ENCODE results near the gene ZNF630.
"Not testable (repeated sequence)": the region's sequence is repeated elsewhere in the genome, so short reads cannot be mapped to it uniquely, and the experiment has no call there.

The ZNF630 gene

DNA sequence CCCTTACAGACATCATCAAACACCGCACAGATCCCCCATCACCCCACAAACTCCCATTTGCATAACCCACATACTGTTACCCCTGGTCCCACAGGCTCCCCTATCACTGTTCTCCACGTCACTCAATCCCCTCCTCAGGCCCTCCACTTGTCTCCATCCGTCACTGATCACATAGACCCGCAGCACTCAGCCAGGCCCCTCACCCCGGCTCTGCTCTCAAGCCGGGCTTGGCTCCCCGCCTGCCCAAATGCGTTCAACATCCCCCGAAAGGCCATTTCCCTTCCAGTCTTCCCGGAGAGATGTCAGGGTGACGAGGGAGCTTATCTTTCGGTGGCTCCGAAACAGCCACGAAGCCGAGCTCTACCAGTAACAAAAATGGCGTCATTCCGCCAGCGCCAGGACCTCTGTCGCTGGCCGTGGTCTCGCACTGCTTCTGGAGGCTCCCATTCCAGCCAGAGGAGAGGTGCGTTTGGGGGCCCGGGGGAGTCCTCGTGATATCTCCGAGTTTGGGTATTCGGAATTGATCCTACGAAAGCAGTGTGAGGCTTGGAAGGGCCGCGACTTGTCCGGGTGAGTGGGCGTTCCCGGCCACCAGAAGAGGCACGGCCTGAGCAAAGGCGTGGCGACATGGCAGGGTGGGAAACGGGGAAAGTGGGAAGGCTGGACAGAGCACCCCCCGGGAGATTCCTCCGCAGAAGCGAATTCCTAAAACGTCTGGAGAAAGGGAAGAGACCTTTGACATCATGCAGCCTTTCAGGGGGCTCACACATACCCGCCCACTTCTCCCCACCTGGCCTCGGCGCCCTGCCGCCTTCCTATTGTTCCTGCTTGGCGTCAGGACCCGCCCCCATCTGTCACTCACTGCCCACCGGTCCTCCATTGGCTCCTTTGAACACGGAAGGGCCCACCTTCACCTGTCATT lies at the start of gene ZNF630:
TSS of gene ZNF630 (minus strand) at position 577 of the 922 bp plus-strand sequence. CDS start 4,754 bp downstream, outside the sequence.
- DNase-seq (ENCODE audit: low read depth, low spot score), result peak; percentile 45

DNA sequence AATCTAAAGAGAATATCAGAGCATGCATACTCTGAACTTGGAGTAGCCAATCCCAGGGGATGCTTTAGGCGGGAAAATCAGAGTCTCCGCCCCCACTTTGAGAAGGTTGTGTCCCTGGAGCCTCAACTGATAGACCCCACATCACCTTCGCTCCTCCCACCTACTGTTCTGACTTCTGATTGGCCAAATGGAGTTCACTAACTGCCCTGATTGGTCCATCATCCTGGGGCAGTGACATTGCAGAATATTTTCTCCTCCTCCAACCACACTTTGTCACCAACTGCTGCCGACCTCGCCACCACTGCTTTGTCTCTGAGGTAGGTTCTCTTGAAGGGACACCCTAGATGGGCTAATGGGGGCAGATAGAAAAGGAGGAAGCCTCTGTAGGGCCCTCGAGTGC lies 36.3 kb upstream of the ZNF630 start:
- no peak for DNase-seq (ENCODE audit: low read depth, low spot score)

DNA sequence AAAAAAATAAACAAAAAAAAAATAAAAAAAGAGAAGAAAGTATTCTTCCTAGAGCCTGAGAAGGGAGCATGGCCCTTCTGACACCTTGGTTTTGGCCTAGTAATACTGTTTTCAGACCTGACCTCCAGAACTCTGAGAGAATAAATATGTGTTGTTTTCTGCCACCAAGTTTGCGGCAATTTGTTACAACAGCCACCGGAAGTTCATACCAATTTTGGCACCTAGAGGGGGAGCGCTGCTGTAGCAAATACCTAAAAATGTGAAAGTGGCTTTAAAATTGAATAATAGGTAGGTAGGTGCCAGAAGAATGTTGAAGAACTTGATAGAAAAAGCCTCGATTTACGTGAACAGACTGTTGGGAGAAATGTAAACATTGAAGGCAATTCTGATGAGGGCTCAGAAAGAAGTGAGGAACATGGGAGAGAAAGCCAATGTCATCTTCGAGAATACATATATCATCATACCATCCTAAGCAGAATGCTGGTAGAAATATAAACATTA lies 31.5 kb upstream of the ZNF630 start:
- no peak for DNase-seq (ENCODE audit: low read depth, low spot score)

DNA sequence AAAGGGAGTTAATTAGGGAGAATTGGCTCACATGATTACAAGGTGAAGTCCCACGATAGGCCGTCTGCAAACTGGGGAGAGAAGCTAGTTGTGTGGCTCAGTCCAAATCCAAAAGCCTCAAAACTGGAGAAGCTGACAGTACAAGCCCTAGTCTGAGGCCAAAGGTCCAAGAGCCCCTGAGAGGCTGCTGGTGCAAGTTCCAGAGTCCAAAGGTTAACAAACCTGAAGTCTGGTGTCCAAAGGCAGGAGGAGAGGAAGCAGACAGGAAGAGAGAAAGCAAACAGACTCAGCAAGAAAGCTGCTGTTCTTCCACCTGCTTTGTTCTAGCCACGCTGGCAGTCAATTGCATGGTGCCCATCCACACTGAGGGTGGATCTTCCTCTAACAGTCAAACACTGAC lies 30.0 kb upstream of the ZNF630 start:
- DNase-seq (ENCODE audit: low read depth, low spot score), result no peak

DNA sequence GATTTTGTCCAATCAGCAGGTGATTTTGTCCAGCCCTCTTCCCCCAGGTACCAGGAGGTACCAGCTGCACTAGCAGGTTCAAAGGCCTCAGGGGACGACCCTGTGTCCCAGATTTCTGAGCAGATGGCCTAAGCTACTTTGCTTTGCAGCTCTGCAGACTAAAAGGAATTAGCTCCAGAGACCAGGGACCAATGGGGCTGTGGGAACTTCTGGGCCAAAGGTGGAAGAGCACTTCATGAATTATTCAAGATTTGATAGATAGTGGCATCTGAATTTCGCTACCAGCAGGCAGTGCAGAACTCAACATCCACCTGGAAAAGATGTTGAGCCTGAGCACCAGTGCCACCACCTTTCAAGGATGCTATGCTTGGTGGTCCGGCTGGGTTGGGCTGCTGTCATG lies 21.1 kb upstream of the ZNF630 start:
- not testable (repeated sequence) for DNase-seq (ENCODE audit: low read depth, low spot score)

DNA sequence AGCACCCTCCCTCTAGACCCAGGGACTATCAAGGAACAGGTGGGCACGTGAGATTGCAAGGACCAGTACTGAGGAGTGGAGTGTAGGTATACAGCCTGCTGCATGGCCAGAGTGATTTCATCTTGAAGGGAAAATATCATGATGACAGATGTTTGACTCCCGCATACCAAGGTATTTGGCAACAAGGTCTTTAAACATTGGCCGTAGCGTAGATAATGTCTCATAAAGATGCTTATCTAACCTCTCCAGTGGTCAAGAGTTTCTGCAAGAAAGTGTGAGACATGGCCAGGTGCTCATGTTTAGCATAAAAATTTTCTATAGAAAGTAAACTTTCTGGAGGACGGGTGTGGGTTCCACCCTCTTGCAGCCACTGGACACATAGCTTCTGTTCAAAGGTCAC lies 18.7 kb upstream of the ZNF630 start:
- DNase-seq (ENCODE audit: low read depth, low spot score), result no peak

DNA sequence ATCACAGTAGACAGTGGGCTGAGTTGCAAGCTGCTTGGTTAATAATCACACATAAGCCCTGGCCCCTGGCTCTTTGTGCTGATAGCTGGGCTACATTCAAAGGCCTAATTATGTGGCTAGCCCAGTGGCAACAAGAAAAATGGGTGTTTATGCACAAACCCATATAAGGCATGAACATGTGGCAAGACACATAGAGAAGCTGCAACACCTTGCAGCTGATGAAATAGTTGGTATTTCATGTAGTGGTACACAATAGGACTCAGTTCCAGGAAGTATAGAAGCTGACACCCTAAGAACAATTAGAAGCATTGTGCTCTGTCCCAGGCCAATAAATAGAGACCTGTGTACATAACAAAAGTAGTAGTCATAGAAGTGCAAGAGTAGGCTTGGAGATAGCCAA lies 14.6 kb upstream of the ZNF630 start:
- no peak for DNase-seq (ENCODE audit: low read depth, low spot score)

DNA sequence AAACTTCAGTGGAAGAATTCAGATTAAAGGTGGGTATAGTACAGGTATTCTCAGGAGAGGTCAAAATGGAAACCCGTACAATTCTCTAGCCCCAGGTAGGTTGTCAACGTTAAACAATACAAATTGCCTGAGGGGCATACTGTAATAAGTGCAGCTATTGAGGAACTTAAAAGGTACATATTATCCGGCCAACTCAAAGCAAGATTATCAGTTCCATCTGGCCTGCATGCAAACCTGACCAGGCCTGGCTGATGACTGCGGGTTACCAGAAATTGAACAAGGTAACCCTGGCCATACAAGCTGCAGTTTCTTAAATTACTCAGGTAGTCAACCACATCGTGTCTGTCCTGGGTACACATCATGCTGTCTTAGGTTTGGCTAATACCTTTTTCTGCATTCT lies 12.3 kb upstream of the ZNF630 start:
- DNase-seq (ENCODE audit: low read depth, low spot score), result no peak

DNA sequence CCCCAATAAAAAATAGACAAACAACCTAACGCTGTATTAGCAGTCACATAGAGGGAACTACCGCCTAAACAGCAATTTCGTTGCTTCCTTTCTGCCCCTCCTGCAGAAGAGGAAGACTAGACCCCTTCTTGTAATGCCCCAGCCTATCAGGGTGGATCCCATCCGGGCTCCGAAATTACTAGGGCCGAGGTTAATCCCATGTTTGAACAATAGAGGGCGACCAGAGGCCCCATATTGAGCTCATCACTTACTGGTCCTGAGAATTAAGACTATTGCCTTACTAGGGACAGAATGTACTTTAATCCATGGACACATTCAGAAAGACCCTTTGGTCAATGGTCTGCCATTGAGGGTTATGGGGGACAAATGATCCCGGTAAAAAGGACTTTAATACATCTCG lies 11.8 kb upstream of the ZNF630 start:
- peak; percentile 1 for DNase-seq (ENCODE audit: low read depth, low spot score)

DNA sequence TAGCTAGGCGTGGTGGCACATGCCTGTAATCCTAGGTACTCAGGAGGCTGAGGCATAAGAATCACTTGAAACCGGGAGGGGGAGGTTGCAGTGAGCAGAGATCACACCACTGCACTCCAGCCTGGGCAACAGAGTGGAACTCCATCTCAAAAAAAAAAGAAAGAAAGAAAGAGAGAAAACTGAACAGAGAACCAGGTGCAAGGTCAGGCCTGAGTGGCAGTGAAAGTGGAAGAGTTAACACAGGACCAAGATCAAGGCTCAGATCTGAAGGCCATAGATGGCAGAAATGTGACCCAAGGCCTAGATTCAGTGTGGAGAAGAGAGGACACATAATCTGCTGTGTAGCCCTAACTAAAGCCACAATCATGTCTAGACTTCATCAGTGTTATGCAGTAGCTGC lies 4.9 kb upstream of the ZNF630 start:
- no peak for DNase-seq (ENCODE audit: low read depth, low spot score)

DNA sequence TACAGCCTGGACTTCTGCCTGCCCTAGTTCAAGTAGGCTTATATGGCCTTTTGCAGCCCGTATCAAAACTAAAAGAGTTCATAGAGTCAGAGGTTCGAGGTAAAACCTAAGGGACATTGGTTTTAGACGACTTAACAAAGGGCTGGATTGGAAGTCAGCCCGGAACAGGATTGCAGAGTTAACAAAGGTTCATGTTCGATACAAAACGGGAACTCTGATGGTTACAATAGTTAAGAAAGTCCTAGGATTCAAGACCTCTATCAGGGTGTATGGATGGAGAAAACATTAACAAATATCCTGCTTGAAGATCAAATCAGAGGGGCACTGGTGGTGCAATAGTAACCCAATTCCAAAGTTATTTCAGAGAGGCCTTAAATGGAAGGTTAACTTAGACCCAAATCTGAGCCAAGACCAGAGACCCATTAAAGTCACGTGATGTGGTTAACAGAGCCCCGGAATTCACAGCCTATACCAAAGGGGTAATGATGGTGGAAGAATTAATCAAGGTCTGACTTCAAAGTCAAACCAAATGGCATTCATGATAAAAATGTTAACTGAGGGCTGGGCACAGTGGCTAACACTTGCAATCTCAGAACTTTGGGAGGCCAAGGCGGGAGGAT lies 656 bp upstream of the ZNF630 start:
- no peak for DNase-seq (ENCODE audit: low read depth, low spot score)

DNA sequence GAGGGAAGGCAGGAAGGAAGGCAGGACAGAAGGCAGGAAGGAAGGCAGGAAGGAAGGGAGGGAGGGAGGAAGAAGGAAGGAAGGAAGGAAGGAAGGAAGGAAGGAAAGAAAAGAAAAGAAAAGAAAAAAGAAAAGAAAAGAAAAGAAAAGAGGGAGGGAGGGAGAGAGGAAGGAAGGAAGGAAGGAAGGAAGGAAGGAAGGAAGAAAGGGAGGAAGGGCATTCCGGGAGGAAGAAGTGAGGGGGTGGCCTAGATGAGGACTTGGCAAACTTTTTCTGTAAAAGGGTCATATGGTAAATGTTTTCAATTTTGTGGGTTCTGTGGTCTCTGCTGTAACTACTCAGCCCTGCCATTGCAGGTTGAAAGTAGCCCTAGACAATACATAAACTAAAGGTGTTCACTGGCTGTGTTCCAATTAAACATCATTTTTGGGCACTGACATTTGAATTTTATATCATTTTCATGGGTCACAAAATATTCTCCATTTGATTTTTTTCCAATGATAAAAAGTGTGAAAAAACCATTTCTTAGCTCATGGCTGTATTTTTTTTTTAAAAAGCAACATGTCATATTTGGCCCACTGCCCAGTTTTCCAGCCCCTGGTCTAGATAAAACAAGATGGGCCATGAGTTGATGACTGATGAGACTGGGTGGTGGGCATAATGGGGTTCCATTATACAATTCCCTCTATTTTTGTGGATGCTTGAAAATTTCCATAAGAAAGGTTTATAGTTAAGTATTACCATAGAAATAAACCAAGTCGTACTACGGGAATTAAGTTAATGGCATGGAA lies 3.1 kb downstream of the ZNF630 start:
- DNase-seq (ENCODE audit: low read depth, low spot score), result no peak

DNA sequence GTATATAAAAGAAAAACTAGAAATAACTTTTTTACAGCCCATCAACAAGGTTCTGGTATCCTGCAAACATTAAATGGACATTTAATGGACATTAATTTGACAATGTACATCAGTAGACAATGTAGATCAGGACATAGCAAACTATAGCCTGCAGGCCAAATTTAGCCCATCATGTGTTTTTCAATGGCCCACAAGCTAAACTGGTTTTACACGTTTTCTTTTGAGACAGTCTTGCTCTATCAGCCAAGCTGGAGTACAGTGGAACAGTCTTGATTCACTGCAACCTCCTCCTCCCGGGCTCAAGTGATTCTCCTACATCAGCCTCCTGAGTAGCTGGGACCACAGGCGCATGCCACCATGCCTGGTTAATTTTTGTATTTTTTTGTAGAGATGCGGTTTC lies 7.2 kb downstream of the ZNF630 start:
- no peak for DNase-seq (ENCODE audit: low read depth, low spot score)

DNA sequence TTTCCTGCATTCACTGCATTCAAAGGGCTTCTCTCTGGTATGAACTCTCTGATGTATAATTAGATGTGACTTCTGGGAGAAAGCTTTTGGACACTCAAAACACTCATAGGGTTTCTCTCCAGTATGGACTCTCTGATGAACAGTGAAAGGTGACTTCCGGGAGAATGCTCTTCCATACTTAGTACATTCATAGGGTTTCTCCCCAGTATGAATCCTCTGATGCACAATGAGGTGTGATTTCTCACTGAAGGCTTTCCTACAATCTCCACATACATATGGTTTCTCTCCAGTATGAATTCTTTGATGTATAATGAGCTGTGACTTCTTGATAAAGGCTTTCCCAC lies 12.2 kb downstream of the ZNF630 start:
- DNase-seq (ENCODE audit: low read depth, low spot score), result no peak

DNA sequence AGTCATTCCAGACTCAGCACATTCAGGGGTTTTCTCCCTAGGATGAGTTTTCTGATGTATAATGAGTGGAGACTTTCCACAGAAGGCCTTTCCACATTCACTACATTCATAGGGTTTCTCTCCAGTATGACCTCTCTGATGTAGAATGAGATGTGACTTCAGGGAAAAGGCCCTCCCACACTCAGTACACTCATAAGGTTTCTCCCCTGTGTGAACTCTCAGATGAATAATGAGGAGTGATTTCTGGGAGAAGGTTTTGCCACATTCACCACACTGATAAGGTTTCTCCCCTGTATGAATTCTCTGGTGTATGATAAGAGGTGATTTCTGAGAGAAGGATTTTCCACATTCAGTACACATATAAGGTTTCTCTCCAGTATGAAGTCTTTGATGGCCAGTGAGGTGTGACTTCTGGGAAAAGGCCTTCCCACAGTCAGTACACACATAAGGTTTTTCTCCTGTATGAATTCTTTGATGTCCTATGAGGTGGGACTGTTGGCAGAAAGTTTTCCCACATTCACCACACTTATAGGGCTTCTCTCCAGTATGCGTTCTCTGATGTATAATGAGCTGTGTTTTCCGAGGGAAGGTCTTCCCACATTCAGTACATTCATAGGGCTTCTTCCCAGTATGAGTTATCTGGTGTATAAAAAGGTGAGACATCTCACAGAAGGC lies 12.7 kb downstream of the ZNF630 start:
- DNase-seq (ENCODE audit: low read depth, low spot score), result no peak

DNA sequence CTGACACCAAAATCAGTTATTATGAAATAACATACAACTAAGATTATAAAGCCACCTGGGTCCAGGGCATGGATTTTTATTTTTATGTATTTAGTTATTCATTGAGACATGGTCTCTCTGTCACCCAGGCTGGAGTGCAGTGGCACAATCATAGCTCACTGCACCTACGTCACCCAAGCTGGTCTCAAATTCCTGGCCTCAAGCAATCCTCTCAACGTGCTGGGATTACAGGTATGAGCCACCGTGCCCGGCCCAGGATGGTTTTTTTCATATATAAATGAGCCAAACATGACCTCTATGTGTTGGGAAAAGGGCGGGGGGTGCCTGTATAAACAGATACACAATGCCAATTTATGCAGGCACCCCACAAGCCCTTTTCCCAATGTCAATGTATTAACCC lies 24.6 kb downstream of the ZNF630 start:
- no peak for DNase-seq (ENCODE audit: low read depth, low spot score)

DNA sequence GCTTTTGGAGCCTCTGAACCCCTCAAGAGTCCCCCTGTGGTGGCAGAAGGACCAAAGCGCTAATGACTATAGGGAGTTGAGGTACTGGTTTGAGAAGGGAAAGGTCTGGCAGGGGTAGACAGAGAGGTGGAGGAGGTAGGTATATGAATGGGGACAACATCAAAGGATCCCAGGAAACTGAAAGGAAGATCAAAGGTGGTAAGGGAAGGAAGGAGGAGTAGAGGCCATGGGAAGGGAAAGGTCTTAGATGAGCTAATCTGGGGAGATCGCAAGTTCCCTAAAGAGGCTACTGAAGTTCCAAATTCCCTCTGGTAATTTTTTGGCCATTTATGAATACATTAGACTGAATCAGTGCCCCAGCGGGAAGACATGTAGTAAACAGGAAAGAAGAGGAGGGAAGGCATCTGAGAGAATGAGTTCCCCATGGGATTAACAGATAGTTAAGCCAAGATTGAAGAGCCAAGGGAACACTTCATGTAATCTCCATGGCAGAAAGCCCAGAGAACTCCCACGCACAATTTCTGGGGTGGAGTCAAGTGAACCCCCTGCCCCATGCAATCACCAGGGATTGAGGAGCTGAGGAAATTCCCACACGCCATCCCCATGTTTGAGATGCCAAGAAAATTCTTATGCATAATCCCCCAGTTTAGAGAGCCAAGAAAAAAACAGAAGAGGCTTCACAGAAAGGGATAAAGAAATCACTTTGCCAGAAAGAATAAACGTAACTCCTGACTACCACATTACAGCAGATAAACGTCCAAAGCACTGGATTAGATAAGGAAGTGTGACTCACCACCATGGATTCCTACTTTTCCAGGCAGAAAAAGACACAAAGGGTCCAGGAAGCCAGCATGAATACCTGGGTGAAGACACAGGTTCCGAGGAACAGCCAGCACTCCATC lies 25.8 kb downstream of the ZNF630 start:
- DNase-seq (ENCODE audit: low read depth, low spot score), result no peak

DNA sequence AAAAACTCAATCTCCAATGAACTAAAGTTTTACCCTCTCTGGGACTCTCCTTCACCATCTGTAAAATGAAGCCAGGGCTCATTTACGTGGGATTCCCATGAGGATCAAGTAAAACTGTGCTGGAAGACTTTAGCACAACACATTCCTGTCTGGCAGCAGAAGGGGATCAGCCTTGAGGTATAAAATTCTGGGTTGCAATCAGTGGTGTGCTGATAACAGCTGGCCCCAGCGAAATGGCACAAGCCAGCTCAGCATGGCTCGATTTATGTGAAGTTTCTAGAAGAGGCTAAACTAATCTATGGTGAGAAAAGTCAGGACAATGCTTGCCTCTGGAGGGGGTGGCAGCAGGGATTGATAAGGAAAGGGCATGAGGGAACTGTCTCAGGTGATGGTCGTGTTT lies 28.4 kb downstream of the ZNF630 start:
- DNase-seq (ENCODE audit: low read depth, low spot score), result no peak

DNA sequence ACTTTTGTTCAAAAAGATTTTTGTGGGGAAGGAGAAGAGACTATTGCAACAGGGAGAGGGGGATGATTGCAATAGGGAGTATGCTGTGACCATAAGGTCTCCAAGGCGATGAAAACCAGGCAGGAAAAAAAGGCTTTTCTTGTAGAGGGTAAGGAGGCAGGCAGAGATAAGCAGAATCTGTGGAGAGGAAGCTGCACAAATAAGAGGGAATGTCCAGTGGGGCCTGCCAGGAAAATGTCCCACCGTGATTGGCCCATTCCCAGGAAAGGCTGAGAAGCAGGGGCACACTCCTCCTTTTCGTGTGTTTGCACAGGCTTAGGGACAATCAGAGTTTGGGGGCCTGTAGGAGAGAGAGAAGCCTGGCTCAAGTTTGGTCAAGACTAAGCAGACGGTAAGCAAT lies 35.5 kb downstream of the ZNF630 start:
- DNase-seq (ENCODE audit: low read depth, low spot score), result no peak

DNA sequence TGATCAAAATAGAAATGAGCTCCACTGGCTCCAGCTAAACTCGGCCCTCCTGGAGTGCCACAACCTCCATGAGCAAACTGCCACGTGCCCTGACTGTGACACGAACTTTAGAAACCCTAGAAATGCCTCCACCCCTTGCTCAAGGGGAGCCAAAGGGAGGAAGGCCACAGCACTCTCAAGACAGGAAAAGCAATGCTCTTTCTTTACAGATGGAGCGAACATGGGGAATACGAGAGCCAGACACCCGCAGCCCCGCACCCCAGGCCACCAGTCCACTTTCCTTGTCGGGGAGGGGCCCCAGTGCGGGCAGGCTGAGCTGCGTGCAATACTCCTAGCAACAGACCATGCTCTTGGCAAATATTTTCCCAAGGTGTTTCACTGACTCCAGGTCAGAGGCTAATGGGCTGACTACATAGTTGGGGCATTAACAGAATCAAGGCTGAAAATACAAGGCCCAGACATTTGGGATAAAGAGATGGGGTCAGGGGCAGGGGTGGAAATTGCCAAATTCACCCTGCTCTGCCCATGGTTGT lies 40.7 kb downstream of the ZNF630 start:
- not testable (repeated sequence) for DNase-seq (ENCODE audit: low read depth, low spot score)

Measured in activated naive CD8-positive, alpha-beta T cell treated with anti-CD3 and anti-CD28 coated beads, Interleukin-2, amount 50 U/mL, for 16 hours (primary cell).